Smooth muscle cell (in vitro differentiated cells): ENCODE measurements around the gene CCDC47. TPM values are rescaled to one million over a fixed set of nuclear protein-coding genes. Genes with fewer than 3 reads are reported as not detected.

Source experiments
- DNase-seq: peaks from one replicate; lab custom pipeline; 2025; ENCODE audit not compliant: unreplicated experiment; lab: John Stamatoyannopoulos, UW
- H2AFZ ChIP-seq: fragments of 200-600 bp; sonication (generic); 2 replicates; pipeline ENCODE4 v1.6.0; 2016; ENCODE audit warnings: antibody characterized with exemption, low read depth, mild to moderate bottlenecking
- H3F3A ChIP-seq: fragments of 200-600 bp; sonication (generic); 2 replicates; pipeline ENCODE4 v1.6.0; 2017; ENCODE audit warnings: antibody characterized with exemption, low read depth
- H3K27ac ChIP-seq: fragments of 200-600 bp; sonication (generic); 2 replicates; pipeline ENCODE4 v1.5.1; 2016; ENCODE audit warnings: low read depth, mild to moderate bottlenecking
- H3K27me3 ChIP-seq: fragments of 200-600 bp; sonication (generic); 2 replicates; pipeline ENCODE4 v1.6.1; 2016; ENCODE audit warnings: low read depth, mild to moderate bottlenecking
- H3K36me3 ChIP-seq: fragments of 200-600 bp; sonication (generic); 2 replicates; pipeline ENCODE4 v1.5.1; 2016; ENCODE audit warnings: low read depth
- H3K4me1 ChIP-seq: fragments of 200-600 bp; sonication (generic); 2 replicates; pipeline ENCODE4 v1.5.1; 2016; ENCODE audit warnings: low read depth
- H3K4me2 ChIP-seq: fragments of 200-600 bp; sonication (generic); 2 replicates; pipeline ENCODE4 v1.6.0; 2016; ENCODE audit warnings: mild to moderate bottlenecking
- H3K4me3 ChIP-seq: fragments of 200-600 bp; sonication (generic); 2 replicates; pipeline ENCODE4 v1.5.1; 2016; ENCODE audit warnings: mild to moderate bottlenecking
- H3K79me2 ChIP-seq: fragments of 200-600 bp; sonication (generic); 2 replicates; pipeline ENCODE4 v1.6.0; 2016; ENCODE audit warnings: low read depth, mild to moderate bottlenecking
- H3K9ac ChIP-seq: fragments of 200-600 bp; sonication (generic); 2 replicates; pipeline ENCODE4 v1.6.0; 2016; ENCODE audit warnings: low read depth
- H3K9me3 ChIP-seq: fragments of 200-600 bp; sonication (generic); replicated peaks from 2 replicates; pipeline ENCODE4 v1.5.1; 2016; ENCODE audit warnings: low read depth
- H4K20me1 ChIP-seq: fragments of 200-600 bp; sonication (generic); 2 replicates; pipeline ENCODE4 v1.6.0; 2016; ENCODE audit warnings: low read depth
- CTCF ChIP-seq: fragments of 200-600 bp; sonication (generic); IDR thresholded peaks from 2 replicates; pipeline ENCODE4 v1.5.1; 2017; ENCODE audit warnings: borderline replicate concordance, mild to moderate bottlenecking, antibody characterized with exemption; ENCODE audit not compliant: insufficient read depth, poor library complexity, severe bottlenecking
- WGBS: methylation state at CpG from one replicate; pipeline ENCODE4 v1.1.7; 2016; ENCODE audit warnings: low lambda C conversion rate; 5-methylcytosine and 5-hydroxymethylcytosine counted together
- polyA plus RNA-seq: library from polyadenylated mRNA; unstranded; fragments of >200 nt; fragmentation: Nextera tagmentation; extraction: Ambion mirVana; gene quantifications from 2 replicates; pipeline ENCODE4 v1.2.1, GENCODE V29; 2016
- total RNA-seq: library from RNA; depleted of rRNA; stranded (reverse); fragments of >200 nt; gene quantifications from 2 replicates; pipeline ENCODE4 v1.2.3, GENCODE V29; 2014

Gene CCDC47
- total and polyA plus RNA-seq, 2 experiments from 2014 or later = 47.7 to 63.4 TPM

DNA sequence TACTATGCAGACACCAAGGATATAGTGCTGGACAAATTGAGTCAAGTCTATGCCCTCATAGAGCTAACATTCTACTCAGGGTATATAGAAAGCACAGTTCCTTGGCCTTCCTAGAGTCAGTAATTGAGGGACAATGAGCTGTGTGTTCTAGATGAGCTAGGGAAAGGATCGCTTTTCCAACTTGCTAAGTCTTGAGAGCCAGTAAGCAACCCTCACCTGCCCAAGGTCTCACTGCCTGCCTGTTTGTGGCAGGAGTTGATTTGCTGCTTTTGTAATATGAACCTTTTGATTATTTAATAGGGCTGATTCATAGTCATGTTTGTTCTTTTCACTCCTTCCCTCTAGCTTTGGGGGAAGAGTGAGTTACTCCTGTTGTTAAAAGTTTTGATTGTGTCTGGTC, 7.1 kb upstream of the CCDC47 start:
- peaks cover 100% of the 10 kb centered on the region for H3K79me2 ChIP-seq
- no peaks in the 10 kb centered on the region for H3K9me3 ChIP-seq
- no peak overlapping the region for H3K4me3 ChIP-seq
- H3K27me3 ChIP-seq = no peaks in the 10 kb centered on the region
- no peak for TF ChIP-seq CTCF
- no peak overlapping the region for H3K9ac ChIP-seq
- WGBS = 96% methylated on average over 1 of the region's 1 CpG
- peaks cover 100% of the 10 kb centered on the region for H4K20me1 ChIP-seq
- H3F3A ChIP-seq = no peaks in the 10 kb centered on the region
- H2AFZ ChIP-seq = no peak overlapping the region
- no peak overlapping the region for H3K4me2 ChIP-seq
- peaks cover 7% of the 10 kb centered on the region for H3K4me1 ChIP-seq
- H3K36me3 ChIP-seq = no peaks in the 10 kb centered on the region
- DNase-seq = no peak
- H3K27ac ChIP-seq = peak overlapping the region; percentile 3

- H3K4me2 ChIP-seq = peak overlapping the region; percentile 87
- no peaks in the 10 kb centered on the region for H3K27me3 ChIP-seq
- H3K36me3 ChIP-seq = no peaks in the 10 kb centered on the region
- WGBS = 15% methylated on average over 8 of the region's 8 CpGs
- no peak for DNase-seq
- no peaks in the 10 kb centered on the region for H3F3A ChIP-seq
- no peak for TF ChIP-seq CTCF
- H4K20me1 ChIP-seq = peaks cover 80% of the 10 kb centered on the region
- H3K79me2 ChIP-seq = peaks cover 87% of the 10 kb centered on the region
- peak overlapping the region; percentile 85 for H3K4me3 ChIP-seq
- no peak overlapping the region for H2AFZ ChIP-seq
- H3K9me3 ChIP-seq = no peaks in the 10 kb centered on the region
- H3K9ac ChIP-seq = peak overlapping the region; percentile 96
- H3K4me1 ChIP-seq = peaks cover 9% of the 10 kb centered on the region
- H3K27ac ChIP-seq = peak overlapping the region; percentile 96
These were observed 2.0 kb upstream of the CCDC47 start for GRCh38 chr17:63775420-63775819.

DNA sequence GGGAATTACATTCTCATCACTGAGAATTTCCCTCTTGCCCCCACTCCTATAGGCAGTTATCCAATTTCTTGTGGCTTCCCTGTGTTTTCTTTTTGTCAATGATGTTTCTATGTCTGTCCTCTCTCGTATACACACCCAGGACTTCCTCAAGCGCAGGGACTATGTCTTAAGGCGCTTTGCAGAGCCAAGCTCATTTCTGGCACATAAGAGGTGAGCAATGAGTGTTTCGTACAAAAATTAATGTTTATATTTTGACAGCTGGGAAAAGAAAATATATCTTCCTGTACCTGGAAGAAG, 1.5 kb upstream of the CCDC47 start:
- H4K20me1 ChIP-seq = peaks cover 80% of the 10 kb centered on the region
- peak overlapping the region; percentile 96 for H3K9ac ChIP-seq

More for the DNA sequence above, 1.5 kb upstream of the CCDC47 start:
- H3F3A ChIP-seq = no peaks in the 10 kb centered on the region
- peak overlapping the region; percentile 85 for H3K4me3 ChIP-seq
- no peak overlapping the region for H2AFZ ChIP-seq
- H3K79me2 ChIP-seq = peaks cover 87% of the 10 kb centered on the region
- peaks cover 9% of the 10 kb centered on the region for H3K4me1 ChIP-seq
- no peak for TF ChIP-seq CTCF
- H3K27ac ChIP-seq = peak overlapping the region; percentile 96
- H3K27me3 ChIP-seq = no peaks in the 10 kb centered on the region
- DNase-seq = no peak
- H3K36me3 ChIP-seq = no peaks in the 10 kb centered on the region
- H3K9me3 ChIP-seq = no peaks in the 10 kb centered on the region
- H3K4me2 ChIP-seq = peak overlapping the region; percentile 87
- whole genome bisulfite sequencing = 12% methylated on average over 4 of the region's 4 CpGs
